Colonic mucosa (tissue), 4 donors: Measurements from ENCODE around the gene HIPK2. TPM values are rescaled to one million over a fixed set of nuclear protein-coding genes. Genes with fewer than 3 reads are reported as not detected.

Source experiments
- DNase-seq: peaks from one replicate; pipeline ENCODE4 v3.0.0-alpha.2; 2020
- H3K27ac ChIP-seq: fragments of 200-600 bp; one replicate; pipeline ENCODE4 v1.8.0; 2021
- H3K27me3 ChIP-seq: fragments of 200-600 bp; one replicate; pipeline ENCODE4 v1.8.0; 2021
- H3K36me3 ChIP-seq: fragments of 200-600 bp; one replicate; pipeline ENCODE4 v1.8.0; 2021
- H3K4me1 ChIP-seq: fragments of 200-600 bp; one replicate; pipeline ENCODE4 v1.8.0; 2021; ENCODE audit warnings: mild to moderate bottlenecking
- H3K4me3 ChIP-seq: fragments of 200-600 bp; one replicate; pipeline ENCODE4 v1.8.0; 2021
- H3K9ac ChIP-seq, 2 donors: one replicate each; pipeline ENCODE4 v1.7.0; 2013; ENCODE audit warnings: control low read depth in 2 of 2, low read depth in 2 of 2, low read length in 2 of 2
- H3K9me3 ChIP-seq: fragments of 200-600 bp; one replicate; pipeline ENCODE4 v1.8.0; 2021
- intact Hi-C: fragments of 100-400 bp; cut with DNase I; formaldehyde crosslinking; loops from one replicate; pipeline ENCODE4 v1.14.1; 2022
- total RNA-seq, 2 donors: library from RNA; stranded (reverse); fragmentation: NEBNext Ultra II Directional in 1 of 2; extraction: Animal tissue kit (Norgen Biotek cat#: 25700) in 1 of 2; gene quantifications; one replicate each; pipeline ENCODE4 v1.2.1, GENCODE V29; 2021
- TF ChIP-seq, protein P1 (sequence below): fragments of 200-600 bp; IDR thresholded peaks from one replicate; pipeline ENCODE4 v1.8.0; 2022; ENCODE audit warnings: antibody characterized with exemption, mild to moderate bottlenecking
- donor health status: healthy.
- donor health status: DM: no; HTN: no; CAD: no.
- donor health status: DM: no; HTN: no; CAD: no.

Gene HIPK2
- total RNA-seq, 2 donors from 2014 or later: 25.3 to 28.4 TPM

DNA sequence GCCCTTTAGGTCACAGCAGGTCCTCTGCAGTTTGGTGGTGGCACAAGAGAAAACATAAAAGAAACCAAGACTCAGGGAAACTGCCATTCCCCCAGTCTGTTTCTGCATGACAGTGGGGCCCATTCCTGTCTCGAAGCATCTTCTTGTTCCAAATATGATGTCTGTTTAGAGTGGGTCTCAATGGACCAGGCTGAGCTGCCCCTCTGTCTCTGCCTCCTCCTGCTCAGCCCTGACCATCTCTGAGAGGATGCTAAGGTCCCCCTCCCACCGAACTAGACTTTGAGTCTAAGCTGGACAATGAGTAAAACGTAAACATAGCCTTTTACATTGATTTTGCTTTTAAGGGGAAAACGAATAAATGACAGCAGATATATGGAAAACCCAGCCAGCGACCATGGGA, 213.9 kb downstream of the HIPK2 start:
- intact Hi-C loops: no loop called here
- TF ChIP-seq, protein P1, sequence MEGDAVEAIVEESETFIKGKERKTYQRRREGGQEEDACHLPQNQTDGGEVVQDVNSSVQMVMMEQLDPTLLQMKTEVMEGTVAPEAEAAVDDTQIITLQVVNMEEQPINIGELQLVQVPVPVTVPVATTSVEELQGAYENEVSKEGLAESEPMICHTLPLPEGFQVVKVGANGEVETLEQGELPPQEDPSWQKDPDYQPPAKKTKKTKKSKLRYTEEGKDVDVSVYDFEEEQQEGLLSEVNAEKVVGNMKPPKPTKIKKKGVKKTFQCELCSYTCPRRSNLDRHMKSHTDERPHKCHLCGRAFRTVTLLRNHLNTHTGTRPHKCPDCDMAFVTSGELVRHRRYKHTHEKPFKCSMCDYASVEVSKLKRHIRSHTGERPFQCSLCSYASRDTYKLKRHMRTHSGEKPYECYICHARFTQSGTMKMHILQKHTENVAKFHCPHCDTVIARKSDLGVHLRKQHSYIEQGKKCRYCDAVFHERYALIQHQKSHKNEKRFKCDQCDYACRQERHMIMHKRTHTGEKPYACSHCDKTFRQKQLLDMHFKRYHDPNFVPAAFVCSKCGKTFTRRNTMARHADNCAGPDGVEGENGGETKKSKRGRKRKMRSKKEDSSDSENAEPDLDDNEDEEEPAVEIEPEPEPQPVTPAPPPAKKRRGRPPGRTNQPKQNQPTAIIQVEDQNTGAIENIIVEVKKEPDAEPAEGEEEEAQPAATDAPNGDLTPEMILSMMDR: no peak
- Histone ChIP-seq H3K27me3 (no peaks in the 10 kb centered on the region), H3K36me3 (no peaks in the 10 kb centered on the region), H3K4me1 (no peaks in the 10 kb centered on the region), H3K9me3 (no peaks in the 10 kb centered on the region), H3K4me3 (no peak overlapping the region), H3K9ac (no peak overlapping the region), H3K27ac (no peak overlapping the region)
- no peak for DNase-seq

DNA sequence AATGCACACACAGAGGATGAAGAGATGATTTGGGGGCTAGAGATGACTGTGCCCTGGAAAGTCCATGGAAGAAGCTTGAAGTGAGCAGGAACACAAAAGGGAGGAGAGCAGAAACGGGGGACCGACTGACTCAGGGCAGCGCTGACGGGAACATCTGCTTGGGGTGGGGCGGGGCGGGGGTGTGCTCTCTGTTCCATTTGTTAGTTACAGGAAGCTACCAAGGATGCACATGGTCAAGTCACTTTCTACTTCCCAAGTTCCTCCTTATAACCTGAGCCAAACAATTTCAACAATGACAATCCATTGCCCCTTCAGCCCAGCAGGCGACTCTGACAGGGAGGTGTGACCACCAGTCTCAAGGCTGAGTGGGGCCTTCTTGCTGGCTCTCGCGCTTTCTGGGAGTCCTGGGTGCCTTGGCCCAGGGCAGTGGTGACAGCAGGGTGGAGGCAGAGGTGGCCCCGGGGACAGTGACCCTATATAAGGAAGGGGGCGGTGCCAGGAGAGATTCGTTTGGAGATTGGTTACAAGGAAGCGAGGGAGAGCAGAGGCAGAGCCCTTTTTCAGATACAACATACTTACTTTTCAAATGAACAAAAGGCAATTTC, 214.7 kb downstream of the HIPK2 start:
- TF ChIP-seq, protein P1: no peak
- Histone ChIP-seq H3K4me3 (no peak overlapping the region), H3K27ac (no peak overlapping the region), H3K4me1 (no peaks in the 10 kb centered on the region), H3K27me3 (no peaks in the 10 kb centered on the region), H3K9ac (no peak overlapping the region), H3K36me3 (no peaks in the 10 kb centered on the region), H3K9me3 (no peaks in the 10 kb centered on the region)
- no peak for DNase-seq
- intact Hi-C loops: no loop called here

DNA sequence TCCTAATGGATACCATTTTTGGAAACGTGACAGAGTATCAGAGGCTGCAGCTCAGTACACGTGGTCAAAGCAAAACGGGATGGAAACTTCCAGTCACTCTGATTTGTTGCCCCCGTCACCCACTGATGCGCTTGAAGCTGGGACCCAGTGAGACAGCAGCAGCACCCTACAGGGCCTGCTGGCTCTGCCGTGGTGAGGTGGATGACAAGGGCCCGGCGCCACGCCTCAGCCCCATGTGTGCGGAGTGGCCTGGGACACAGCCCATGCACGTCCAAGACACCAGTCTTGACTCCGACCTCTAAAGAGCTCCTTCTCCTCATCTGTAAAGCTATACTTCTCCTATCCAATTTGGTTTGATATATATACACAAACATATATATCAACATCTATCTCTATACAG, 215.3 kb downstream of the HIPK2 start:
- TF ChIP-seq, protein P1: no peak
- no peak overlapping the region for H3K9ac ChIP-seq
- H3K27me3 ChIP-seq: no peaks in the 10 kb centered on the region
- DNase-seq: no peak
- H3K9me3 ChIP-seq: no peaks in the 10 kb centered on the region
- H3K27ac ChIP-seq: no peak overlapping the region
- intact Hi-C loops: no loop called here
- no peaks in the 10 kb centered on the region for H3K4me1 ChIP-seq
- no peak overlapping the region for H3K4me3 ChIP-seq
- no peaks in the 10 kb centered on the region for H3K36me3 ChIP-seq

DNA sequence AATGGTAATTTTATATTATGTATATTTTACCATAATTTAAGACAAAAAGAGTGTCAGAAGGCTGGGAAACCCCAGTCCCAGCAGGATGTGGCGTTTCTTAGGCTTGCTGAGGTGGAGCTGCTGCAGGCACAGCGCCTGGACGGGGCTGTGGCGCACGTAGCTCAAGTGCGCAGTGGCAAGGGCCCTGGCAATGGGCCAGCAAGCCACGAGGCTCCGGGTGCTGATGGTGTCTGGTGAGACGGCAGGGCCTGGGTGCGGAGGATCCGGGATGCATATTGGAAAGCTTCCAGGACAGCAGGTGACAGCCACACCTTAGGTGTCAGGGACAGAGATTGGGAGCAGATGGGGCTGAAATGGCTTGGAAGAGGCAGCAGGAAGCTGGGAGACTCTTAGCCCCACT, 217.1 kb downstream of the HIPK2 start:
- no peaks in the 10 kb centered on the region for H3K27me3 ChIP-seq
- H3K9me3 ChIP-seq: no peaks in the 10 kb centered on the region
- no peak overlapping the region for H3K9ac ChIP-seq
- H3K27ac ChIP-seq: no peak overlapping the region
- H3K36me3 ChIP-seq: no peaks in the 10 kb centered on the region
- DNase-seq: peak; percentile 87
- intact Hi-C loops: no loop called here
- TF ChIP-seq, protein P1: no peak
- no peak overlapping the region for H3K4me3 ChIP-seq
- no peaks in the 10 kb centered on the region for H3K4me1 ChIP-seq

DNA sequence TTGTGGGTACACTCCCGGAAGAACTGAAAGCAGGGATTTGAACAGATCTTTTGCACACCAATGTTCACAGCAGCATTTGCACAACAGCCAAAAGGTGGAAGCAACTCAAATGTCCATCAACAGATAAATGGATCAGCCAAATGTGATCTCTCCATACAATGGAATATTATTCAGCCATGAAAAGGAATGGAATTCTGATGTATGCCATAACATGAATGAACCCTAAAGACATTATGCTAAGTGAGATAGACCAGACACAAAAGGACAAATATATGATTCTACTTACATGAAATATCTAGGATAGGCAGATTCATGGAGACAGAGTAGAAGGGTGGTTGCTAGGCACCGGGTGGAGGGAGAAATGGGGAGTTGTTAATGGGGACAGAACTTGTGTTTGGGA, 217.6 kb downstream of the HIPK2 start:
- no peaks in the 10 kb centered on the region for H3K9me3 ChIP-seq
- H3K4me3 ChIP-seq: no peak overlapping the region
- H3K4me1 ChIP-seq: no peaks in the 10 kb centered on the region
- no peaks in the 10 kb centered on the region for H3K36me3 ChIP-seq
- H3K27ac ChIP-seq: no peak overlapping the region
- H3K9ac ChIP-seq: no peak overlapping the region
- intact Hi-C loops: no loop called here
- TF ChIP-seq, protein P1: no peak
- DNase-seq: no peak
- no peaks in the 10 kb centered on the region for H3K27me3 ChIP-seq
